ENCODE measurements around the gene NAV1. TPM values are rescaled to one million over a fixed set of nuclear protein-coding genes. Genes with fewer than 3 reads are reported as not detected.

Gene NAV1
- total RNA-seq, 1 donor from 2014 or later: 288 TPM

DNA sequence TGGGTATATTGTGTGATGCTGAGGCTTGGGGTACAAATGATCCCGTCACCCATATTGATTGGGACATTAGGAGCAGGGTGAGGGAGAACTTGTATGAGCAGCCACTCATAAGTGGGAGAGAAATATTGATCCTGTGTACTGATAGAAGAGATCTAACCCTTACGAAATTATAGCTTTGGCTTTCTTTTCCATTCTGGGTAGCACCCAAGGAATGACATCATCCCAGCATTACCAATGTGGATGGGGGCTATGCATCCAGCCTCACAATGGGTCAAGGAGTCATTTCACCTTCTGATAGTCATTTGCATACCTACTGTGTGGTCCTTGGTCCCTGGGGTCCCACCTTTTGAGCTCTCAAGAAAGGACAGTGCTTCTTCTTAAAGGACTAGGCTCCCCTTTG is 1.9 kb upstream of the NAV1 start:
- no peaks in the 10 kb centered on the region for H3K36me3 Mint-ChIP-seq (ENCODE audit: unreplicated experiment)
- H3K4me1 Mint-ChIP-seq (ENCODE audit: unreplicated experiment): peaks cover 62% of the 10 kb centered on the region
- H3K4me3 Mint-ChIP-seq (ENCODE audit: unreplicated experiment): no peak overlapping the region
- TF ChIP-seq, protein P1, sequence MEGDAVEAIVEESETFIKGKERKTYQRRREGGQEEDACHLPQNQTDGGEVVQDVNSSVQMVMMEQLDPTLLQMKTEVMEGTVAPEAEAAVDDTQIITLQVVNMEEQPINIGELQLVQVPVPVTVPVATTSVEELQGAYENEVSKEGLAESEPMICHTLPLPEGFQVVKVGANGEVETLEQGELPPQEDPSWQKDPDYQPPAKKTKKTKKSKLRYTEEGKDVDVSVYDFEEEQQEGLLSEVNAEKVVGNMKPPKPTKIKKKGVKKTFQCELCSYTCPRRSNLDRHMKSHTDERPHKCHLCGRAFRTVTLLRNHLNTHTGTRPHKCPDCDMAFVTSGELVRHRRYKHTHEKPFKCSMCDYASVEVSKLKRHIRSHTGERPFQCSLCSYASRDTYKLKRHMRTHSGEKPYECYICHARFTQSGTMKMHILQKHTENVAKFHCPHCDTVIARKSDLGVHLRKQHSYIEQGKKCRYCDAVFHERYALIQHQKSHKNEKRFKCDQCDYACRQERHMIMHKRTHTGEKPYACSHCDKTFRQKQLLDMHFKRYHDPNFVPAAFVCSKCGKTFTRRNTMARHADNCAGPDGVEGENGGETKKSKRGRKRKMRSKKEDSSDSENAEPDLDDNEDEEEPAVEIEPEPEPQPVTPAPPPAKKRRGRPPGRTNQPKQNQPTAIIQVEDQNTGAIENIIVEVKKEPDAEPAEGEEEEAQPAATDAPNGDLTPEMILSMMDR (IDR thresholded peaks at IDR 0.05): no peak
- H3K9me3 Mint-ChIP-seq (ENCODE audit: unreplicated experiment): no peaks in the 10 kb centered on the region
- DNase-seq (ENCODE audit: extremely low spot score, unreplicated experiment): no peak
- H3K27ac Mint-ChIP-seq (ENCODE audit: unreplicated experiment): peak overlapping the region; percentile 92
- H3K27me3 Mint-ChIP-seq (ENCODE audit: unreplicated experiment): no peaks in the 10 kb centered on the region

GRCh38 chr1:201537467-201537866 is 1.5 kb upstream of the NAV1 start:
- no peak for DNase-seq (ENCODE audit: extremely low spot score, unreplicated experiment)
- Mint-ChIP-seq H3K4me1 (ENCODE audit: unreplicated experiment) (peaks cover 63% of the 10 kb centered on the region), H3K4me3 (ENCODE audit: unreplicated experiment) (no peak overlapping the region), H3K27ac (ENCODE audit: unreplicated experiment) (no peak overlapping the region), H3K27me3 (ENCODE audit: unreplicated experiment) (no peaks in the 10 kb centered on the region), H3K9me3 (ENCODE audit: unreplicated experiment) (no peaks in the 10 kb centered on the region), H3K36me3 (ENCODE audit: unreplicated experiment) (no peaks in the 10 kb centered on the region)
- TF ChIP-seq, protein P1 (IDR thresholded peaks at IDR 0.05): no peak

- H3K4me3 Mint-ChIP-seq (ENCODE audit: unreplicated experiment): peak overlapping the region; percentile 69
- H3K36me3 Mint-ChIP-seq (ENCODE audit: unreplicated experiment): no peaks in the 10 kb centered on the region
- DNase-seq (ENCODE audit: extremely low spot score, unreplicated experiment): no peak
- peak overlapping the region; percentile 72 for H3K27ac Mint-ChIP-seq (ENCODE audit: unreplicated experiment)
- no peaks in the 10 kb centered on the region for H3K27me3 Mint-ChIP-seq (ENCODE audit: unreplicated experiment)
- H3K4me1 Mint-ChIP-seq (ENCODE audit: unreplicated experiment): peaks cover 69% of the 10 kb centered on the region
- TF ChIP-seq, protein P1 (IDR thresholded peaks at IDR 0.05): no peak
- H3K9me3 Mint-ChIP-seq (ENCODE audit: unreplicated experiment): peaks cover 3% of the 10 kb centered on the region
Measured at GRCh38 chr1:201537891-201538611, 876 bp upstream of the NAV1 start.

DNA sequence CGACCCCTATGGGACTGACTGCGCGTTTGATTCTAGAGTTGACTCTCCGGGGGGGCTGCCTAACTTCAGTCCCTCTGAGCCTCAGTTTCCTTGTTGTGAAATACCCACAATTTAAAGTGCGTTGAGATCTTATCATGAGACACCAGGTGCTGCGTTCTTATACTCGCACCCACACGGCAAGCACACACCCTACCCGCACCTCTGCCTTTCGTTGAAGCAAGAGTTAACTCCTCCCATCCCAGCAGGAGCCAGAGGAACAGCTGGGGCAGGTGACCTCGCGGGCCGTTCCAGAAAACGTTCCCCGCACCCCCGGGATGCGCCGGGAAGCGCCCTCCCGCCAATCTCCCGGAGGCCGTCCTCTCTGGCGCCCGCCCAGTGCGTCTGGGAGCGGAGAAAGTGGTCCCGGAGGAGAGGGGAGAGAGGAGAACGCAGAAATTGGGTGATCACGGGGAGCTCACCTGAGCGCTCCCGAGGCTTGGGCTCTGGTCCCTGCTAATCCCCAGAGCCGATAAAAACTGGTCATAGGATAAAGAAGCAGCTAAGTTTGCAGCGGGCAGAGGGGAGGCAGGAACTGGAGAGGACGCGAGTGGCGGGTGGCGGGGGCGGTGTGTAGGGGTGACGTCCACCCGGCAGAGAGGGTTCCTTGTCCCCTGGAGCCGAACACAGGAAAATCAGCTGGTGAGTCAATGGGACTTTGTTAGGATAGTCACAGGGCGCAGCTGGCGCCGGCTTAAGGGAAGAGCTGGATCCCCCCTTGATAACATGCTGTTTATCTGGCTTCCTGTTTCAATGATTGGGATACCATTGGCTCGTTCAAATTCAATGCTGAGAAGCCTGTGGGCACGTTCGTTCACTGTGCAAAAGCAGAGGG is 869 bp downstream of the NAV1 start:
- TF ChIP-seq, protein P1 (IDR thresholded peaks at IDR 0.05): no peak
- Mint-ChIP-seq H3K9me3 (ENCODE audit: unreplicated experiment) (peaks cover 5% of the 10 kb centered on the region), H3K4me3 (ENCODE audit: unreplicated experiment) (peak overlapping the region; percentile 85), H3K4me1 (ENCODE audit: unreplicated experiment) (peaks cover 80% of the 10 kb centered on the region), H3K36me3 (ENCODE audit: unreplicated experiment) (no peaks in the 10 kb centered on the region), H3K27me3 (ENCODE audit: unreplicated experiment) (no peaks in the 10 kb centered on the region), H3K27ac (ENCODE audit: unreplicated experiment) (peak overlapping the region; percentile 98)
- no peak for DNase-seq (ENCODE audit: extremely low spot score, unreplicated experiment)

All from osteocyte (in vitro differentiated cells).